NK-92 (cell line): ENCODE data around the gene APEH.

Experiments
- DNase-seq: peaks from one replicate; lab custom pipeline; 2025; ENCODE audit not compliant: unreplicated experiment; lab: John Stamatoyannopoulos, UW

APEH gene

GRCh38 chr3:49650177-49650576 is 24.0 kb upstream of the APEH start:
- no peak for DNase-seq

GRCh38 chr3:49650637-49651036 is 23.5 kb upstream of the APEH start:
- DNase-seq, result no peak

GRCh38 chr3:49652218-49652902 is 21.8 kb upstream of the APEH start:
- no peak for DNase-seq

- no peak for DNase-seq
Measured at GRCh38 chr3:49652903-49653415, 21.2 kb upstream of the APEH start.

GRCh38 chr3:49653621-49654020 is 20.5 kb upstream of the APEH start:
- DNase-seq, result no peak

DNA sequence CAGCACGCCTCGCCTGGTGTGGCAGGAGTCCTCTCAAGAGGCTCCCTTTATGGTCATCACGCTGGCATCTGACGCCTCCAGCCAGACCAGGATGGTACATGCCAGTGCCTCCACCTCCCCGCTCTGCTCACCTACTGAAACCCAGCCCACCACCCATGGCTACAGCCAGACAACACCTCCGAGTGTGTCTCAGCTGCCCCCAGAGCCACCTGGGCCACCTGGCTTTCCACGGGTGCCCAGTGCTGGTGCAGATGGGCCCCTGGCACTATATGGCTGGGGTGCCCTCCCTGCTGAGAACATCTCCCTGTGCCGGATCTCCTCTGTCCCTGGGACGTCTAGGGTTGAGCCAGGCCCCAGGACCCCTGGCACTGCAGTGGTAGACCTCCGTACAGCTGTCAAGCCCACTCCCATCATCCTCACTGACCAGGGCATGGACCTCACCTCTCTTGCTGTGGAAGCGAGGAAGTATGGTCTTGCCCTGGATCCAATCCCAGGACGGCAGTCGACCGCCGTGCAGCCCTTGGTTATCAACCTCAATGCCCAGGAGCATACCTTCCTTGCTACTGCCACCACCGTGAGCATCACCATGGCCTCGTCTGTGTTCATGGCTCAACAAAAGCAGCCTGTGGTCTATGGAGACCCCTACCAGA is 19.9 kb upstream of the APEH start:
- no peak for DNase-seq

DNA sequence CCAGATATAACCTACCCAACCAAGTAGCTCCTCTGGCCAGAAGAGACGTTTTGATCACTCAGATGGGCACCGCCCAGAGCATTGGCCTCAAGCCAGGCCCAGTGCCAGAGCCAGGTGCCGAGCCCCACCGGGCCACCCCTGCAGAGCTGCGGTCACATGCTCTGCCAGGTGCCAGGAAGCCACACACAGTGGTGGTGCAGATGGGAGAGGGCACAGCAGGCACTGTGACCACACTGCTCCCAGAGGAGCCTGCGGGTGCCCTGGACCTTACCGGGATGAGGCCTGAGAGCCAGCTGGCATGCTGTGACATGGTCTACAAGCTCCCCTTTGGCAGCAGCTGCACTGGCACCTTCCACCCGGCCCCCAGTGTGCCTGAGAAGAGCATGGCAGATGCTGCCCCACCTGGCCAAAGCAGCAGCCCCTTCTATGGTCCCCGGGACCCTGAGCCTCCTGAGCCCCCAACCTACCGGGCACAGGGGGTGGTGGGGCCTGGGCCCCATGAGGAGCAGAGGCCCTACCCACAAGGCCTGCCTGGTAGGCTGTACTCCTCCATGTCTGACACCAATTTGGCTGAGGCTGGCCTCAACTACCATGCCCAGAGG is 19.1 kb upstream of the APEH start:
- no peak for DNase-seq

- DNase-seq, result no peak
Measured at GRCh38 chr3:49655731-49656285, 18.3 kb upstream of the APEH start.

DNA sequence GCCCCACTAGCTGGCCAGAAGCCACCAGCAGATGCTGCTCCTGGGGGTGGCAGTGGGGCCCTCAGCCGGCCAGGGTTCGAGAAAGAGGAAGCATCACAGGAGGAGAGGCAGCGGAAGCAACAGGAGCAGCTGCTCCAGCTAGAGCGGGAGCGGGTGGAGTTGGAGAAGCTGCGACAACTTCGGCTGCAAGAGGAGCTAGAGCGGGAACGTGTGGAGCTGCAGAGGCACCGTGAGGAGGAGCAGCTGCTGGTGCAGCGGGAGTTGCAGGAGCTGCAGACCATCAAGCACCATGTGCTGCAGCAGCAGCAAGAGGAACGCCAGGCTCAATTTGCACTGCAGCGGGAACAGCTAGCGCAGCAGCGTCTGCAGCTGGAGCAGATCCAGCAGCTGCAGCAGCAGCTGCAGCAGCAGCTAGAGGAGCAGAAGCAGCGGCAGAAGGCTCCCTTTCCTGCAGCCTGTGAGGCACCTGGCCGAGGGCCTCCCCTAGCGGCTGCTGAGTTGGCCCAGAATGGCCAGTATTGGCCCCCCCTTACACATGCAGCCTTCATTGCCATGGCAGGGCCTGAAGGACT is 17.5 kb upstream of the APEH start:
- DNase-seq, result no peak

DNA sequence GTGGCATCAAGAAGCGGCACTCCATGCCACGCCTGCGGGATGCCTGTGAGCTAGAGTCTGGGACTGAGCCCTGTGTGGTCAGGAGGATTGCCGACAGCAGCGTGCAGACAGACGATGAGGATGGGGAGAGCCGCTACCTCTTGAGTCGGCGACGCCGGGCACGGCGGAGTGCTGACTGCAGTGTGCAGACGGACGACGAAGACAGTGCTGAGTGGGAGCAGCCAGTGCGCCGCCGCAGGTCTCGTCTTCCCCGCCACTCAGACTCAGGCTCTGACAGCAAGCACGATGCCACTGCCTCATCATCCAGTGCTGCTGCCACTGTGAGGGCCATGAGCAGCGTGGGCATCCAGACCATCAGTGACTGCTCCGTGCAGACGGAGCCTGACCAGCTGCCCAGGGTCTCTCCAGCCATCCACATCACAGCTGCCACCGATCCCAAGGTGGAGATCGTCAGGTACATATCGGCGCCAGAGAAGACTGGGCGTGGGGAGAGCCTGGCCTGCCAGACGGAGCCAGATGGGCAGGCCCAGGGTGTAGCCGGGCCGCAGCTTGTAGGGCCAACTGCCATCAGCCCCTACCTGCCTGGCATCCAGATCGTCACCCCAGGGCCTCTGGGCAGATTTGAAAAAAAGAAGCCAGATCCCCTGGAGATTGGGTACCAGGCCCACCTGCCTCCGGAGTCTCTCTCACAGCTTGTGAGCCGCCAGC is 16.8 kb upstream of the APEH start:
- no peak for DNase-seq

- no peak for DNase-seq
Measured at GRCh38 chr3:49658711-49659110, 15.4 kb upstream of the APEH start.

DNA sequence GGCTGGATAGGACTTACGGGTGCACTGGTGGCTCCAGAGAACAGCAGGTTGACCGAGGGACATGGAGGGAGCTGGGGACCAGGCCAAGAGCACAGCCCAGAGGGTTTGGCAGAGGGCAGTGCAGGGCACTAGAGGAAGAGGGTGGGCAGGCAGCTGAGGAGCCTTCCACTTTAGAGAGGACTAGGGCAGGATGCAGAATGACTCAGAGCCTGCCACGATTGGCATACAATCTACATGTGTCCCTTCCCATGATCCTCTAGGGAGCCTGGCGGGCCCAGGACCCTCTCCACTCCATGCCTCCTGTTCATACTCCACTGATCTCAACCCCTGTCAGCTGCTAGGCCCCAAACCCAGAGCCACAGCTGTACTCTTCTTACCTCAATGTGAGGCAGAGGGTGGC is 14.4 kb upstream of the APEH start:
- no peak for DNase-seq

GRCh38 chr3:49661281-49661680 is 12.9 kb upstream of the APEH start:
- DNase-seq, result no peak

DNA sequence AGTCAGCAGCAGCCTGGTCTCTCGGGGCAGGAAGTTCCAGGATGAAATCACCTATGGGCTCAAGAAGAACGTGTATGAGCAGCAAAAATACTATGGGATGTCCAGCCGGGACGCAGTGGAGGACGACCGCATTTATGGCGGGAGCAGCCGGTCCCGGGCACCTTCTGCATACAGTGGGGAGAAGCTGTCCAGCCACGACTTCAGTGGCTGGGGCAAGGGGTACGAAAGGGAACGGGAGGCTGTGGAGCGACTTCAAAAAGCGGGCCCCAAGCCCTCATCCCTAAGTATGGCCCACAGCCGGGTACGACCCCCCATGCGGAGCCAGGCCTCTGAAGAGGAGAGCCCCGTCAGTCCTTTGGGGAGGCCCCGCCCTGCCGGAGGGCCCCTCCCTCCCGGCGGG is 12.1 kb upstream of the APEH start:
- DNase-seq, result no peak

- no peak for DNase-seq
Measured at GRCh38 chr3:49662720-49663413, 11.3 kb upstream of the APEH start.

DNA sequence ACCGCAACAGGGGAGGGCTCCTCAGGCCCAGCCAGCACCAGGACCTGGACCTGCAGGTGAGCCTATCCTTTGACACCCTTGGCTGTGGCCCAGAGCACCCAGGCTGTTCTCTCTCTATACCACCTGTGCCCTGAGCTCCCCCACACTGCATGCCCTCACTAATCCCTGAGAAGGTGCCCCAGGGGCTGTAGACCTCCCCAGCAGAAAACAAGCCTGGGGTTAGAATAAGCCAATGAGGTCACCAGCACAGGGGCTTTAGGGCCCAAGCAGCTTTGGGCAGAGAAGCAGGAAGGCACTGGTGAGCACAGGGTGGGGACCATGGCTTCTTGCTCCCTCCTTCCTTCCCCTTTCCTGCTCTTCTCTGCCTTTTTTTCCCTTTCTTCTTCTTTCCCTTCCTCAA is 10.3 kb upstream of the APEH start:
- no peak for DNase-seq

DNA sequence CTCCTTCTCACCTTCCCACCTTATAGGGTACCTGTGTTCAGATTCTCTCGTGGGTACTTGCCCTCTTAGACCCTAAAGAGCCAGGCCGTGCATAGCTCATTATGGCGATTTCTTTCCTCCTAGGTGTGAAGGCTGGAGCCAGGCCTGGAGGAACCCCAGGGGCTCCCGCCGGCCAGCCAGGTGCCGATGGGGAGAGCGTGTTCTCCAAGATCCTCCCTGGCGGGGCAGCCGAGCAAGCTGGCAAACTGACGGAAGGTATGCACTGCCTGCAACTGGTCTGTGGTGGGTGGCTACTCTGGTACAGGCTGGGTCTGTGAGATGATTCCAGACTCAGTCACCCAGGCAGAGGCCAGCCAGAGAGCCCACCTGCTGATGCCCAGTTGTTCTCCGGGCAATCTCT is 9.9 kb upstream of the APEH start:
- no peak for DNase-seq

- no peak for DNase-seq
Measured at GRCh38 chr3:49665822-49666519, 8.2 kb upstream of the APEH start.

DNA sequence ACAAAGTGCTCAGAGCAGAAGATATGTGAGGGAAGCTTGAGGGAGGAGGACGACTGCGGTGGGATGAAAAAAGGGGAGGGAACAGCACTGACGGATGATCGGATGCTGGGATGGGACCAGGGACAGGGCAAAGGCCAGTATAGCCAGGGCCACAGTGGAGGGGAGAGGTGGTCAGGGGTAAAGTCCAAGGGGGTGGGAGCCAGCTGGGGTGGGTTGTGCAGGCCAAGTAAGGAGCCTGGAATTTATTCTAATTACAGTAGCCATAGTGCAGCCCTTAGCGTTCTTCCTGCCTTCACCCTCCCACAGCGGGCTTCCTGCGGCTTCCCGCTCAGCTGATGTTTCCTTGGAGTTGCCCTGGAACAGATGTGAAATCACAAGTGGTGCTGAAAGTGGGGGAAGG is 7.6 kb upstream of the APEH start:
- no peak for DNase-seq
